Activated CD4-positive, alpha-beta T cell treated with anti-CD3 and anti-CD28 coated beads, Interleukin-2, amount 50 U/mL, for 1 hour (primary cell): ENCODE results near the gene CXCL12.

Experiments
- DNase-seq: peaks from one replicate; pipeline ENCODE4 v3.0.0-alpha.2; 2020

Gene CXCL12

GRCh38 chr10:44361109-44361508, 23.8 kb downstream of the CXCL12 start:
- DNase-seq: no peak

GRCh38 chr10:44358080-44358771, 26.7 kb downstream of the CXCL12 start:
- DNase-seq: no peak

GRCh38 chr10:44357023-44357540, 27.8 kb downstream of the CXCL12 start:
- DNase-seq: no peak

DNA sequence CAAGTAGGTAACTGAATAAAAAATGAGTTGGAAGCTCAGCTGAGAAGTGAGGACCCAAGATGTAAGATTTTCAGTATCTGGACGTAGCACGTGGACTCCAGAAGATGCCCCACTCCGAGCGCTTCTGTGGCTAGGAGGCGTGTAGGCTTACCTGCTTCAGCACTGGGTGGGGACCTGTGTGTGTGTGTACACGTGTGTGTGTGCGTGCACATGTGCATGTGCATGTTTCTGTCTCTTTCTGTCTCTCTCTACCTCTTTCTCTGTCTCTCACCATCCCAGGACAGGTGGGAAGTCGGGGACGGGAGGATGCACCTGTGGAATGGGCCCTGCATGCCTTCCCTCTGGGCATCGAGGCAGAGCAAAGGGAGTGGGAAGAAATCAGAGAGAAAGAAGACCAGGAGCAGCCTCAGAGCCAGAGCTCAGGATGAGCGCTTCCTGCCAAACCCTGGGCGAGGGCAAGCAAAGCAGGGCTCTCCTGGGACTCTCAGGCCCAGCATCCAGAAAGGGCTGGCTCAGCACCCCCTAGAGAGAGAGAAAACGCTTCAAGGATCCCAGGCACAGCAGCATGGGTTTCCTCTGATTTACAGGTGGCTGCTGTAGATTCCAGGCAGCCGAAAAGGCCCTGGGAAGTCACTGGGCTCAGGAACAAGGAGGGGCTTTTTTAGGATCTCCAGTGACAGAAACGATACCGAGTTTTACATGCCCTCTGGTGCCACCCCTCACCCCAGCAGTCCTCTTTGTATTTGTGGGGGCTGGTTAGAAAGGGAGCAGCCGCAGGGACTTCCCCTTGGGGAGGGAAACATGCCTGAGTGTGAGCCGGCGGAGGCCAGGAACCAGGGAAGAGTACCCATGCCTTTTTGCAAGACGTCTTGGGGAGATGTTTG, 28.5 kb downstream of the CXCL12 start:
- DNase-seq: no peak

DNA sequence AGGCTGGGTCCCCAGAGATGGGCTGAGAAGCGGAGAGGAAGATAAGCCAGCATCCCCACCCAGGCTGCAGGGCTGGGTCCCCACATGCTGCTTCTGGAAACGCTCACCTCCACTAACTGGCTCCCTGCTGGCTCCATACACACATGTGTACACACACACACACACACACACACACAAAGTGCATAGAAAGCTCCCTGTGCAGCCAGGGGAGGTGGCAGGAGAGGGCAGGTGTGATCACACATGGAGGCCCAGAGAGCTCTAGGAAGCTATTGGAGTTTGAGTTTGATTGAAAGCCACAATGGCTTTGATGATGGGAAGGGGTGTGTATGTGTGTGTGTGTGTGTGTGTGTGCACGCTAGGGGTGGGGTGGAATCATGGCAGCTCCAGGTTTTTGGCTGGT, 29.3 kb downstream of the CXCL12 start:
- no peak for DNase-seq

- DNase-seq: no peak
Observed at GRCh38 chr10:44354771-44355170, 30.1 kb downstream of the CXCL12 start.

DNA sequence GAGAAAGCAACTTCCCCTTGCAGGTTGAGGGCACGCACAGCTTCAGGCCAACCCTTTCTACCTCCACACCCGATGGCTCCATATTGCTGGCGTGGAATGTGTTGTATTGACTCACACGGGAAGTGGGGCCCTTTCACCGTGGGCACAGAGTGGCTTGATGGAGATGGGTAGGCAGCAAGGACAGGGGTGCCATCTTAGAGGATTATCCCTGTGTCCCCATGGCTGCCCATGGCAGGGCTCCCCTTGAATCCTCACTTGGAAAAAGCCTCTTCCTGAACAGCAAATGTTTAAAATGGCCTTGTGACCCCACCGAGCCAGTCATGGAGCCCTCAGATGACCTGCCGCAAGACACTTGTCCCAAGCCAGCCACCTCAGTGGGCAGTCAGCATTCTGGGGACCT, 31.2 kb downstream of the CXCL12 start:
- no peak for DNase-seq

GRCh38 chr10:44353128-44353390, 31.8 kb downstream of the CXCL12 start:
- DNase-seq: no peak

DNA sequence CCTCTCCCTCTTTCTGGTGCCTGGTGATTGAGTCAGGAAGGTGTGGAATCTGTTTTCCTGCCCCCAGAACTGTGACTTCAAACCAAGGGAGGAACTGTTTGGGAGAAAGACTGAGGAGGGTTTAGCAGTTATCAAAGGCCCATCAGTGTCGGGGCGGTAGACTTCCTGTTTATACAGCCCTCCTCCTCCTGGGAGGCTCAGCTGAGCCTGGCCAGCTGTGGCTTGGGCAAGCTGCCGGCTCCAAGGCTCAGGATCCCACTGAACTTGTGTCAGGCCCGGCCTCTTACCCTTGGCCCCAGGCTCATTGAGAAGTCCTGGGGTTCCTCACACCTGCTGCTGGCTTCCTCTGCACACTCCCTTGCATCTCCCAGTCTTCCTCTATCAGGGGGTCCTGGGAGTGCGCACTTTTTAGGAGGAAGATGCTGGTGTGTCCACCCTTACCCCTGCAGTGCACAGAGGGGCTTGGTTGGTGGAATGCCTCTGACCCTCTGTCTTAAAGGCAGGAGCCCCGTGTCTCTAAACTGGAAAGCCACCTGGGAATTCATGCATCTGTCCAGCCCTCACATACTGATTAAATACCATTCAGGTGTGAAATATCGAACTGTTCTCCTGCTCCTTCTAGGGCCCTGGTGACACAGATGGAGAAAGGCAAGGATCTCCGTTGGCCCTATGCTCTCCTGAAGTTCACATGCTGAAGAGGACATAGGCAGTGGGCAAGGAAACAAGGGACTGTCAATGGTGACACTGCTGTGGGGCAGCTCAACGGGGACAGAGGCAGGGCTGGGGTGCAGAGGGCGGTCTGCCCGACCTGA, 32.4 kb downstream of the CXCL12 start:
- DNase-seq: no peak

GRCh38 chr10:44348496-44348895, 36.4 kb downstream of the CXCL12 start:
- DNase-seq: no peak

DNA sequence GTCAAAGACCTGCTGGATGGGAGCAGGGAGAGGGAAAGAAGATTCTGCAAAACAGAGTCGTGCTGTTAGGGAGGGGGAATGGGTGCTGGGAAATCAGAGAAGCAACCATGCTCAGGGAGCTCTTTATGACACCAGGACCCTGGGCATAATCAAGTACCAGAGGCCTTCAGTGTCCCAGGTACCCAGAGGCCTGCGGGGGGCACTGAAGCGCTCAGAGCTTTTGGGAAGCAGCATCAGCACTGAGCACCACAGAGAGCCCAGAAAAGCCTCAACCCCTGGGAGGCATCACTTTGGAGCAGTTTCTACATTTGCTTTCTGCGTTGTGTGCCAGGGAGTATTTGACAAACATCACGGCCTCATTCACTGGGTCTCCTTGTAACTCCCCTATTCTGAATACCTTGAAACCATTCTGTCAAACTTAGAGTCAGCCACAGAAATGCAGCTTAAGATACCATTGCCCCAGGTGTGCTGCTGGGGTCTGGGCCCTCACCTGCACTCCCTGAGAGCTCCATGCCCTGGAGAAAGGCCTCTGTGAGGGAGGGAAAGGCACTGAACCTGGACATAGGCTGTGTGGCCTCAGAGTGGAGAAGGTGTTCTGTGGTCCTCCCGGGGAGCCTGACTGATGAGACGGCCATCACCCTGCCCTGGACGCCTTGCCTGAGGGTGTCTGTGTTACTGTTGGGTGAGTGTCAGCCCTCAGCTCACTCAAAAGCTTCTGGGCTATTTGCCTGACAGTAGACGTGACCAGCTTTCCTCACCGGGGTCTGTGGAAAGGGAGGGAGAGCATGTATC, 37.1 kb downstream of the CXCL12 start:
- no peak for DNase-seq

DNA sequence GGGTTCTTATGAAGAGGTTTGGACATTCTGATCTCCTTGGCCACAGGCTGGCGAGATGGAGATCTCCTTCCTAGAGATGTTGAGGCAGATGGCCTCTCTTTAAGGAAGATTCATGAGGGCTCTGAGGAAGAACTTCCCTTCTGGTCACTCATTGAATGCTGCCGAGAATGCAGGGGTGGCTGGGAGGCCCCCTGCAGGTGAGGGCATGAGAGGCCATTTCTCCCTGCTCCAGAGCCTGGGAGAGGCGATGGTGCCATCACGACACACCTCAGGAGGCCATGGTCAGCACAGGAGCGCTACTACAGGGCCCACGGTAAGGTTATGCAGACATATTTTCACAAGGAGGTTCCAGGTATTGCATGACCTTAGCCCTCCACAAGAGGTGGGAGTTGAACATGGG, 40.2 kb downstream of the CXCL12 start:
- DNase-seq: no peak

DNA sequence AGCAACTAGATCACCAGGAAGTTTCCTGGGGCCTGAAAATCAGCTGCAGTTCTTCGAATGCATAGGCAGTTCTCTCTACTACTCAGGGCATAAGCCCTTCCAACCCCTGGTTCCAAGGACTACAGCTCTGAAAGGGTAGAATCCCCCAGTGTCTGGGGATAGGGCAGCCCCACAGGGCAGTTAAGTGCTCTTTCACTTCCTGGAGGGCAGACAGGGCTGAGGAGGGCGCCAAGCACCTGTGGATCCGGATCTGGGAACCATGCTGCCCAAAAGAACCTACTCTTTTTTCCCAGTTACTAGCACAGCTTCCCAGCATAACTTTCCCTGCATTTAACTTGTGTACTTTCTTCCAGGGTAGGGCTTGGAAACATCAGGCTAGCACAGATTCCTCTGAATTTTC, 41.1 kb downstream of the CXCL12 start:
- no peak for DNase-seq

DNA sequence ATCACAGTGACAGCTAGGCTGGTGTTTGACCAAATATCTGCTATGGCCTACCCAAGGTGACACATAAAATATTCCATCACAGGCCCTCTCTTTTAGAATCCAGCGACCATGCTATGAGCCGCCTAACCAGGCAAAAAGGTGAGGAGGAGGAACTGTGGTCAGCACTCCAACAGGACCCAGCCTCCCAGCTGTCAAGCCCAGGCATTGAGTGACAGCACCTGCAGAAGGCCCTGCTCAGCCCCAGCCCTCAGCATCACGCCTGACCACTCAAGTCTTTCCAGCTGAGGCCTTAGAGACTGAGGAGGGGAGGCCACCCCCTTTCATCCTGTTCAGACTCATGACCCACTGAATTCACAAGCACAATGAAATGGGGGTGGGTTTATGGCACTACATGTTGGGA, 43.0 kb downstream of the CXCL12 start:
- DNase-seq: no peak

DNA sequence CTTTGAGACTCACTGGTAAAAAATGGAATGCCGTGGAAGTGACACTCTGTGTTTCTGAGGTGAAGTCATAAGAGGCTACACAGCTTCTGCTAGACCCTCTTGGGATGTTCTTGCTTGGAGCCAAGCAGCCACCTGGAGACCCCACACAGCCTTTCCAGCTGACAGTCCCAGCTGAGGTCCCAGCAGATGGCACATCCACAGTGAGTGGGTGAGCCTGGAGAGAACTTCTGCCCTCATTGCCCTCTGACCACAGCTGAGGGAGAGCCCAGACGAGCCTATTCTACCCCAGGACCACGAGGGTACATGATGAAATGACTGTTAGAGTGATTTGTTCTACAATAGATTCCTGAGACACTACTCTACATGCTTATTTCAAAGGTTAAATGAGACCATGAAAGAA, 44.3 kb downstream of the CXCL12 start:
- no peak for DNase-seq

DNA sequence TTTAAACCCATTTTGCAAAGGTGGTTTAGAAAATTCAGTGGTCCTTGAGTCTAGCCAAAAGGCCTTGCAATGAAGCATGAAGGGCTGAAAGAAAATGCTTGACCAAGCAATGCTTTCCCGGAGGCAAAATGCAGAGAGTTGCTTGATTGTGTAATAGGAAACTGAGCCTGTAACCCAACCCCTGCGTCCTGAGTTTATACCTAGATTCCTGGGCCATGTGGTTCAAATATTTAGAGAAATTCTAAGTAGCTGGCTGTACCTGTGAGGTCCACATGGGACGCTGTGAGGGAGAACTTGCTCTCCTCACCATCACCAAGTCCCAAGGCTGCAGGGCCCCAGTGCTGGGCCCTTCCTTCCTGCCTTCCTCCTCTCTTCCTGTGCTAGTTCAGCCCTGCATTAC, 45.7 kb downstream of the CXCL12 start:
- no peak for DNase-seq

DNA sequence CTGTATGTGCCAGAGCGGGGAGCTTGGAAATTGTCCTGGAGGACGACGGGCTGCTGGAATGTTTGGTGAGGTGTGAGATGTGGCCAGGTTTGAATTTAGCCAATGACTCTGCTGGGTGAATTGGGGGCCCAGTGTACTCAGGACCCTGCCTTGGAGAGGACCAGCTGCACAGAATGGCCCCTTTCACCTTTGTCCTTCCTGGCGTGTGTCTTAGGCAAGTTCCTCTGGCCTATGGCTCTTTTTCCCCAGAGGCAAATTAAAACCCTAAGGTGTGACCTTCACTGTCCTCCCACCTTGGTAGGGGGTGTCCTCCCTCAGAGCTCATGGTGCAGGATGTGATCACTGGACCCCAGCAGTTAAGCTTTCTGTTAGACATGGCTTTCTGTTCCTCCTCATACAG, 47.8 kb downstream of the CXCL12 start:
- no peak for DNase-seq

GRCh38 chr10:44335330-44336021, 49.4 kb downstream of the CXCL12 start:
- DNase-seq: no peak

- DNase-seq: no peak
Observed at GRCh38 chr10:44334621-44335184, 50.2 kb downstream of the CXCL12 start.

DNA sequence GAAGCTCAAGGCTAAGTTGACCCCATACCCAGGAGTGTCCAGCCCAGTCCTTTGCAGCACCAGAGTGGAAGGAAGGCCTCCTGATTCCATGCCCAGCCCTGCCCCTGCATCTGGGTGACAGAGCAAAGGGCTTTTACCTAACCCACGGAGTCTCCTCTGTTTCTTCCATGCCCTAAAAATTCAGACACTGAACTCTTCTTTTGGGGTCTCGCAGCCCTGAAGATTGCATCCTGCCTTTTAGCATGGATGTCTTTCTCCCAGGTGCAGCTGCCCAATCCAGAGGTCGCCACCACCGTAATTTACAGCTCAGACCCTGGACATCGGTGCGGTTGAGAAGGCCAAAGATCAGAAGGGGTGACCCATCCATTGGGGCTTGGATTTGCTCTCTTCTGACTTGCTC, 50.8 kb downstream of the CXCL12 start:
- DNase-seq: no peak

- no peak for DNase-seq
Observed at GRCh38 chr10:44333511-44333910, 51.4 kb downstream of the CXCL12 start.

GRCh38 chr10:44332465-44332864, 52.4 kb downstream of the CXCL12 start:
- DNase-seq: no peak
